HEK293T (cell line): ENCODE results near the gene ESRRB.

ENCODE experiments used
- CTCF ChIA-PET: fragments of 350-600 bp; formaldehyde crosslinking; extraction: SDS; loops from one replicate; lab custom pipeline; 2021; ENCODE audit warnings: antibody characterized with exemption, inconsistent platforms; lab: Yijun Ruan, JAX
- POLR2A ChIA-PET: fragments of 350-600 bp; formaldehyde crosslinking; extraction: SDS; loops from one replicate; lab custom pipeline; 2020; ENCODE audit warnings: antibody characterized with exemption, inconsistent platforms; lab: Yijun Ruan, JAX
- DNase-seq: peaks from one replicate; pipeline ENCODE4 v3.0.0; 2012; ENCODE audit warnings: mixed read lengths; ENCODE audit errors: extremely low spot score
- ARNT ChIP-seq: fragments of 450-650 bp; IDR thresholded peaks from 2 replicates; pipeline ENCODE4 v1.6.1; 2017; ENCODE audit warnings: mild to moderate bottlenecking
- BHLHE40 ChIP-seq: fragments of 450-650 bp; IDR thresholded peaks from 2 replicates; pipeline ENCODE4 v1.6.1; 2016; ENCODE audit warnings: mild to moderate bottlenecking, moderate library complexity, borderline replicate concordance
- CTBP1 ChIP-seq: fragments of 450-650 bp; IDR thresholded peaks from 2 replicates; pipeline ENCODE4 v1.6.1; 2016; ENCODE audit warnings: borderline replicate concordance
- ELF4 ChIP-seq: fragments of 450-650 bp; IDR thresholded peaks from 2 replicates; pipeline ENCODE4 v1.6.1; 2017; ENCODE audit warnings: antibody characterized with exemption
- FOXA1 ChIP-seq: fragments of 450-650 bp; IDR thresholded peaks from 2 replicates; pipeline ENCODE4 v1.6.1; 2016; ENCODE audit warnings: mild to moderate bottlenecking
- FOXK2 ChIP-seq: fragments of 450-650 bp; IDR thresholded peaks from 2 replicates; pipeline ENCODE4 v1.6.1; 2016; ENCODE audit warnings: mild to moderate bottlenecking
- FOXM1 ChIP-seq: fragments of 450-650 bp; IDR thresholded peaks from 2 replicates; pipeline ENCODE4 v1.6.1; 2017; ENCODE audit warnings: mild to moderate bottlenecking, borderline replicate concordance
- HDGF ChIP-seq: fragments of 450-650 bp; IDR thresholded peaks from 2 replicates; pipeline ENCODE4 v1.6.1; 2017; ENCODE audit warnings: antibody characterized with exemption, borderline replicate concordance
- L3MBTL2 ChIP-seq: fragments of 450-650 bp; conservative IDR thresholded peaks from 2 replicates; pipeline ENCODE4 v1.6.1; 2016; ENCODE audit warnings: mild to moderate bottlenecking
- LEF1 ChIP-seq: fragments of 450-650 bp; IDR thresholded peaks from 2 replicates; pipeline ENCODE4 v1.6.1; 2017; ENCODE audit warnings: mild to moderate bottlenecking, borderline replicate concordance
- NFRKB ChIP-seq: fragments of 450-650 bp; IDR thresholded peaks from 2 replicates; pipeline ENCODE4 v1.6.1; 2016; ENCODE audit warnings: mild to moderate bottlenecking, moderate library complexity
- SP1 ChIP-seq: fragments of 450-650 bp; IDR thresholded peaks from 2 replicates; pipeline ENCODE4 v1.6.1; 2017
- SUZ12 ChIP-seq: fragments of 450-650 bp; IDR thresholded peaks from 2 replicates; pipeline ENCODE4 v1.6.1; 2016; ENCODE audit warnings: mild to moderate bottlenecking
- TARDBP ChIP-seq: fragments of 450-650 bp; IDR thresholded peaks from 2 replicates; pipeline ENCODE4 v1.6.1; 2016
- ZNF384 ChIP-seq: fragments of 450-650 bp; IDR thresholded peaks from 2 replicates; pipeline ENCODE4 v1.6.1; 2016
- TF ChIP-seq, protein P1 (sequence below): fragments of 450-650 bp; IDR thresholded peaks from 2 replicates; pipeline ENCODE4 v1.6.1; 2016

ESRRB gene

GRCh38 chr14:76430475-76430980, 54.6 kb downstream of the ESRRB start:
- TF ChIP-seq ARNT, result no peak
- no peak for TF ChIP-seq CTBP1
- TF ChIP-seq BHLHE40, result no peak
- TF ChIP-seq NFRKB, result no peak
- TF ChIP-seq L3MBTL2, result no peak
- CTCF ChIA-PET, result no interaction called here
- DNase-seq, result no peak
- POLR2A ChIA-PET, result no interaction called here

GRCh38 chr14:76431538-76431937, 55.6 kb downstream of the ESRRB start:
- TF ChIP-seq TARDBP, result no peak
- TF ChIP-seq L3MBTL2, result no peak
- TF ChIP-seq ARNT, result no peak
- no peak for TF ChIP-seq CTBP1
- TF ChIP-seq SUZ12, result no peak
- no peak for TF ChIP-seq FOXM1
- no peak for TF ChIP-seq BHLHE40
- TF ChIP-seq, protein P1, sequence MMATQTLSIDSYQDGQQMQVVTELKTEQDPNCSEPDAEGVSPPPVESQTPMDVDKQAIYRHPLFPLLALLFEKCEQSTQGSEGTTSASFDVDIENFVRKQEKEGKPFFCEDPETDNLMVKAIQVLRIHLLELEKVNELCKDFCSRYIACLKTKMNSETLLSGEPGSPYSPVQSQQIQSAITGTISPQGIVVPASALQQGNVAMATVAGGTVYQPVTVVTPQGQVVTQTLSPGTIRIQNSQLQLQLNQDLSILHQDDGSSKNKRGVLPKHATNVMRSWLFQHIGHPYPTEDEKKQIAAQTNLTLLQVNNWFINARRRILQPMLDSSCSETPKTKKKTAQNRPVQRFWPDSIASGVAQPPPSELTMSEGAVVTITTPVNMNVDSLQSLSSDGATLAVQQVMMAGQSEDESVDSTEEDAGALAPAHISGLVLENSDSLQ, result no peak
- TF ChIP-seq FOXK2, result no peak
- no peak for TF ChIP-seq FOXA1
- TF ChIP-seq NFRKB, result no peak
- TF ChIP-seq ELF4, result no peak
- CTCF ChIA-PET, result no interaction called here
- no peak for DNase-seq
- POLR2A ChIA-PET, result no interaction called here

GRCh38 chr14:76432827-76433752, 57.2 kb downstream of the ESRRB start:
- POLR2A ChIA-PET, result no interaction called here
- no peak for TF ChIP-seq FOXM1
- no peak for TF ChIP-seq TARDBP
- CTCF ChIA-PET, result no interaction called here
- no peak for DNase-seq

GRCh38 chr14:76434220-76434619, 58.3 kb downstream of the ESRRB start:
- no peak for TF ChIP-seq FOXM1
- TF ChIP-seq, protein P1, result no peak
- TF ChIP-seq L3MBTL2, result no peak
- no peak for TF ChIP-seq ELF4
- no peak for TF ChIP-seq SP1
- no peak for TF ChIP-seq FOXA1
- TF ChIP-seq HDGF, result no peak
- TF ChIP-seq SUZ12, result no peak
- no peak for TF ChIP-seq CTBP1
- no peak for TF ChIP-seq ARNT
- no peak for TF ChIP-seq FOXK2
- TF ChIP-seq NFRKB, result no peak
- no peak for TF ChIP-seq BHLHE40
- TF ChIP-seq LEF1, result no peak
- TF ChIP-seq ZNF384, result no peak
- no peak for TF ChIP-seq TARDBP
- no peak for DNase-seq
- ChIA-PET POLR2A (no interaction called here), CTCF (interaction anchor here (0.5 to 0.6 kb wide), 2 partner anchors 277 to 861 kb away, joined by 4 read pairs; no protein-coding TSS in a partner anchor)

DNA sequence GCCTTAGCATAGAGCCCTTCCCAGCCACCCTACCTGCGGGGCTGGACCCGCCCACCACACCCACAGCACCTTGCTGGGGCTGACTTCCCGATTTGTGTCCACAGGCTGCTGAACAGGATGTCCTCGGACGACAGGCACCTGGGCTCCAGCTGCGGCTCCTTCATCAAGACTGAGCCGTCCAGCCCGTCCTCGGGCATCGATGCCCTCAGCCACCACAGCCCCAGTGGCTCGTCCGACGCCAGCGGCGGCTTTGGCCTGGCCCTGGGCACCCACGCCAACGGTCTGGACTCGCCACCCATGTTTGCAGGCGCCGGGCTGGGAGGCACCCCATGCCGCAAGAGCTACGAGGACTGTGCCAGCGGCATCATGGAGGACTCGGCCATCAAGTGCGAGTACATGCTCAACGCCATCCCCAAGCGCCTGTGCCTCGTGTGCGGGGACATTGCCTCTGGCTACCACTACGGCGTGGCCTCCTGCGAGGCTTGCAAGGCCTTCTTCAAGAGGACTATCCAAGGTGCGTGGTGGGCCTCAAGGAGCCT, 63.4 kb downstream of the ESRRB start:
- no peak for TF ChIP-seq BHLHE40
- no peak for TF ChIP-seq ZNF384
- TF ChIP-seq, protein P1, result no peak
- TF ChIP-seq NFRKB, result no peak
- no peak for TF ChIP-seq SP1
- no peak for TF ChIP-seq CTBP1
- no peak for TF ChIP-seq TARDBP
- no peak for TF ChIP-seq HDGF
- TF ChIP-seq LEF1, result no peak
- no peak for TF ChIP-seq L3MBTL2
- no peak for TF ChIP-seq SUZ12
- TF ChIP-seq FOXM1, result no peak
- TF ChIP-seq FOXK2, result no peak
- TF ChIP-seq ELF4, result no peak
- no peak for TF ChIP-seq ARNT
- no peak for TF ChIP-seq FOXA1
- CTCF ChIA-PET, result no interaction called here
- POLR2A ChIA-PET, result no interaction called here

GRCh38 chr14:76446486-76446885, 70.5 kb downstream of the ESRRB start:
- ChIA-PET CTCF (interaction anchor here (0.5 to 1.9 kb wide), 2 partner anchors 10 to 396 kb away, joined by 4 to 10 read pairs; no protein-coding TSS in a partner anchor), POLR2A (no interaction called here)
- TF ChIP-seq SUZ12 (no peak), ELF4 (no peak), SP1 (no peak), NFRKB (no peak), FOXK2 (no peak), FOXA1 (no peak), ZNF384 (no peak), HDGF (no peak), TARDBP (no peak), ARNT (no peak), LEF1 (no peak), CTBP1 (no peak)
- DNase-seq, result no peak

More for the DNA sequence above, 63.4 kb downstream of the ESRRB start:
- DNase-seq, result no peak
